GM21825 (cell line): ENCODE data around the gene SERPINA5.
"Not testable (repeated sequence)": the region's sequence is repeated elsewhere in the genome, so short reads cannot be mapped to it uniquely, and the experiment has no call there.

ENCODE experiments used
- ATAC-seq: cut with Tn5 transposase; IDR thresholded peaks from one replicate; pipeline ENCODE4 v1.9.1; 2021; ENCODE audit warnings: mild to moderate bottlenecking, moderate library complexity; ENCODE audit not compliant: unreplicated experiment

The SERPINA5 gene

GRCh38 chr14:94573475-94574277, 7.5 kb upstream of the SERPINA5 start:
- no peak for ATAC-seq

- ATAC-seq = no peak
These were observed 6.9 kb upstream of the SERPINA5 start for GRCh38 chr14:94574336-94574735.

DNA sequence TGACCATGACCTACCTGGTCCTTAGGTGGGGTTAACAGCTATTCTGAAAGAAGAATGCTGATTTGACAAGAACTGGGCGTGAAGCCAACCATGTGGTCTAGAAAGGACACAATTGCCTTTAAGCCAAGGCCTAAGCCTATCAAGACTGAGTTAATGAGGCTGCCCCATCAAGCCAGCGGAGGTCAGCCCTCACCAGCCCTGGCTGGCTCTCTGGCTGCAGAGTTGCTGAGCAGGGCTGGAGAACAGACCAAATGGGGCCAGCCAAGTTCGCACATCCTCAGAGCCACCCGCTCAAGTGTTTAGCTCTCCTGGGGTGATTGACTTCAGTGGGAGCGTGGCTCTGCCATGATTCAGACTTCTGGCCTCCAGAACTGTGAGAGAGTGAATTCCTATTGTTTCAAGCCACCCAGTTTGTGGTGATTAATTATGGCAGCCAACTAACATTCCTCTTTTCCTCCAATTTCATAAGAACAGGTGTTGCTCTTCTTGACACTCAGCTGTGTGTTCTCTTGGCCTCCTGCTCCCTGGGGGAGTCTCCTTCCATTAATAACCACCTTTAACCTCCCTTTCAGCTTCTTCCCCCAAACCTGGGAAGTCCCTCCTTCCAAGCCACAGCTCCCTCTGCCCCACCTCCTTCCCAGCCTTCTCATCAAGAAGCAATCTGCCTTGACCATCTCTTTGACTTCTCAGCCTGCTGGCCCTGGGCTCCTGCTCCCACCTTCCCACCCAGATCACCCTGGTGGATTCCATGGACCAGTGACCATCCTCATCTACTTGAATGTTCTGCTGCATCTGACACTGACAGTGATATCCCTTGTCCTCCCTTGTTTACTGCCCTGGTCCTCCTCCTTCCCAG, 5.3 kb upstream of the SERPINA5 start:
- no peak for ATAC-seq

DNA sequence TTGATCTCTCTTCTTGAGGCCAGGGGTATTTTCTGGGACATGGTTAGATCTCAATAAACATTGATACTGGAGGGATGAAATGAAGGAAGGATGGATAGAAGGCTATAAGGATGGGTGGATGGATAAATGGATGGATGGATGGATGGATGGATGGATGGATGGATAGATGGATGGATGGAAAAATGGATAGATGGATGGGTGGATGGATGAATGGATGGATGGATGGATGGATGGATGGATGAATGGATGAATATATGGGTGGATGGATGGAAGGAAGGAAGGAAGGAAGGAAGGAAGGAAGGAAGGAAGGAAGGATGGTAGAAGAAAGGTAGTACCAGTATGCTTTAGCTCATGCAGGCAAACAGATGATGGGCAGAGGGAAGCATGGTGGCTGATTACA, 3.8 kb upstream of the SERPINA5 start:
- ATAC-seq = not testable (repeated sequence)

DNA sequence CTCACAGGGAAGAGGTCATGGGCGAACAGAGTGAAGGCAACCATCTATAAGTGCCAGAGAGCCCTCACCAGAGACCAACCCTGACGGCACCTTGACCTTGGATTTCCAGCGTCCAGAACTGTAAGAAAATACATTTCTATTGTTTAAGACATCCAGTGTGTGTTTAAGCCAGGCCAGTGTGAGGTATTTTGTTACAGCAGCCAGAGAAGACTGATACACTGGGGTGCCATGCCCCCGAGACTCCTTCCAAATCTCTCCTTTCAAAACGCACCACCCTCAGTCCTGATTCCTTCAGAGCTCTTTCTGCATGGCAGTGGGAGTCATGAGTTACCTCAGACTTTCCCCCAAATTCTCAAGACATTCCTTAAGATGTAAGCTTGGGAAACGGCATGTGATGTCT, 2.5 kb upstream of the SERPINA5 start:
- ATAC-seq = no peak

- ATAC-seq = no peak
These were observed 1.0 kb downstream of the SERPINA5 start for GRCh38 chr14:94582199-94582750.

DNA sequence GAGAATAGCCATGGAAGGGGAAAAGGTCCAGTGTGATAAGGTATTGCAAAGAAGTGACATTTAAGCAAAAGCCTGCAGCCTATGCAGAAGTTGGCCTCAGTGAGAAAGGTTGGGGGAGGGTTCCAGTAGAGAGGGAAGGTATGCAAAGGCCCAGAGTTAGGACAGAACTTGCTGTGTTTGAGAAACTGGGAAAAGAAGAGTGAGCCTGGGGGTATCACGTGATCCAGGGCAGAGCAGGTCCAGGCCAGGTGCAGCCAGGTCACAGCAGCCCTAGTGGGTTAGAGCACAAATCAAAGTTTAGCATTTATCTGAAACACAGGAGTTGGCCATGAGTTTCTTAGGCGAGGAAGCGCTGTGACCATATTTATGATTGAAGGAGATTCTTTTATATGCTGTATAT, 1.6 kb downstream of the SERPINA5 start:
- no peak for ATAC-seq

DNA sequence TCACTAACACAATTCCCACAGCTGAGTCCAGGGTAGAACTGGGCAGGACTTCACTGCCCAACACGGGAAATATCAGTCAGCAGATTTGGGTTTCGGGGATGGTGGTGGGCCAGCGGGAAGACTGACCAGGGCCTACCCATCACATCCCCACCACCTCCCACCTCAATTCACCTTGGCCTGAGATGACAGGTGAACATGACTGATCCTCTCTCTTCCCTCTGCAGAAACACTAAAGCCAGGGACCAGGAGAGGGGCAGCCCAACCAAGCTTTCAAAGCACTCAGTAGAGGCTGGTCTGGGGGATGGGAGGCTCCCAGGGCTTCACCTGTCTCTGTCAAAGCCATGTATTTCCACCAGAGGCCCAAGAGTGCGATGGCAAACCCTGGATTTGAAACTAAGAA, 2.3 kb downstream of the SERPINA5 start:
- no peak for ATAC-seq

GRCh38 chr14:94584591-94585280, 3.5 kb downstream of the SERPINA5 start:
- ATAC-seq = no peak

DNA sequence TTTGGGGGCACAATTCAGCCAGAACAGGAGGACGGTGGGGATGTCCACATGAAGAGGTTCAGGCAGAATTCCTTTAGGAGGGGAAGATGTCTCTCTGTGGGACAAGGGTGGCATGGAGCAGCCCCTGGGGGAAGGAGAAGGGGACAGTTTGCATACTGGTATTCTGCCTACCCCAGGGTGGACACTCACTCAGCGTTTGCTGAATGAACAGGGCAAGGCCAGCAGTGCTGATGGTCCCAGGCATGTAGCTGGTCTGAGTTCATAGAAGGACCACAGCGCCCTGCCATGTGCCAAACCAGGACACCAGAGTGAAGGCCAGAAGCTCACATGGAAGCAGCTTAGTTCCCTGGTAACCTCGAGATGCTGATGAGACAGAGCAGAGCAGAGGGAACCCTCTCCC, 5.4 kb downstream of the SERPINA5 start:
- ATAC-seq = no peak

- ATAC-seq = no peak
These were observed 7.1 kb downstream of the SERPINA5 start for GRCh38 chr14:94588311-94588710.

DNA sequence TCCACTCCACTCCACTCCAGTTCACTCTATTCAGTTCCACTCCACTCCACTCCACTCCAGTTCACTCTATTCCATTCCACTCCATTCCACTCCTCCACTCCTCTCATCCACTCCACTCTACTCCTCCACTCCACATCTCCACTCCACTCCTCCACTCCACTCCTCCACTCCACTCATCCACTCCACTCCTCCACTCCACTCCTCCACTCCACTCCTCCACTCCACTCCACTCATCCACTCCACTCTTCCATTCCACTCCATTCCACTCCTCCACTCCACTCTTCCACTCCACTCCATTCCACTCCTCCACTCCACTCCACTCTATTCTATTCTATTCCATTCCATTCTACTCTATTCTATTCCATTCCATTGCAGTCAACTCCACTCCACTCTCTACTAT, 9.8 kb downstream of the SERPINA5 start:
- no peak for ATAC-seq

DNA sequence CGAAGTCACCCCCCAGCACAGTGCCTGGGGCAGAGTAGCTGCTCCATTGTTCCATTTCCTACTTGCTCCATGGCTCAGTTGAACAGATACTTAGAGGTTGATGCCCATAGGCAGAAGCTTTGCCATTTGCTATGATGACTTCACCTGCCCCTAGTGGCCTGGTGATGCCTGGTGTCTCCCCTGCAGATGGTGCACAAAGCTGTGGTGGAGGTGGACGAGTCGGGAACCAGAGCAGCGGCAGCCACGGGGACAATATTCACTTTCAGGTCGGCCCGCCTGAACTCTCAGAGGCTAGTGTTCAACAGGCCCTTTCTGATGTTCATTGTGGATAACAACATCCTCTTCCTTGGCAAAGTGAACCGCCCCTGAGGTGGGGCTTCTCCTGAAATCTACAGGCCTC, 10.6 kb downstream of the SERPINA5 start:
- ATAC-seq = no peak

- ATAC-seq = no peak
These were observed 11.2 kb downstream of the SERPINA5 start for GRCh38 chr14:94592457-94592856.

- no peak for ATAC-seq
These were observed 12.1 kb downstream of the SERPINA5 start for GRCh38 chr14:94593376-94593748.

DNA sequence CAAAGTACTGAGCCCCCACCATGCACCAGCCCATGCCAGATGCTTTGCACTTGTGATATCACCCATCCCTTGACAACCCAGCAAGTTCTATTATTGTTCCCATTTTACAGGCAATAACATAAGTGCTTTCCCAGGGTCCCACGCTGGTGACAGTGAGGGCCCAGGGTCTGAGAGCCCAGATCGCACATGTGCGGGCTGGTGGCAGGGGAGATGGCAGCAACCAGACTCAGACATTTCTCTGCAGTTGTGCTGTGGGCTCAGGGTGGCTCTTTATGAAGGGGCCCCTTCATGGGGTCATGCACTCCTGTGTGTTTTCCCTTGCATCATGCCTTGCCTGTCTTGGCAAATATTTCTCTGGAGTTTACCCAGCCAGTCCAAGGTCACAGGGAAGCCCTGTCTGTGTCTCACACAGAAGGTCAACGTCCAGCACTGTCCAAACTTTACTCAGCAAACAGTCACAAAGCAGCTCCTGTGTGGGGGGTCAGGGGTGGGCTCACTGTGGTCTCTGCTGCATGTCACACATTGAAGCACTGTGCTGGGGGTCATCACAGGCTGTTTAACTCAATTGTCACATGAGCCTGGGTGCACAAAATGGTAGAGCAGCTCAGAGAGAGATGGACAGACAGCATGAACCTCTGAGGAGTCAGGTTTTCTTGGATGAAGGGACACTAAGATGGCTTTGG, 12.7 kb downstream of the SERPINA5 start:
- no peak for ATAC-seq

DNA sequence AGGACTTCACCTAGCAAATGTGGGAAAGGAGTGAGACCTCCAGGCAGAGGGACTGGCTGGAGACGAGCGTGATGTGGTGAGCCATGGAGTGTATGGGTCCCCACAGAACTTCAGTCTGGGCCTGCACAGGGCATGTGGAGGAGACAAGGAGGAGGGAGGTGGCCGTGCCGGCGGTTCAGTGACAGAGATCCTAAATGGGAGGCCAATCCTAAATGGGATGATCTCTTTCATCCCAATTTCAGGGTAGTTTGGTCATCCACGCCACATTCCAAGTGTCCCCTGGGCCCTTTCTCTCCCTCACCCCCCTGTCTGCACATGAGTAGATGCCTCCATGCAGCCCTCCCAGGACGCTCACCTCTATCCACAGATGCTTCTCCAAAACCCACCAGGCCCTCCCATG, 13.2 kb downstream of the SERPINA5 start:
- no peak for ATAC-seq

GRCh38 chr14:94595912-94596311, 14.7 kb downstream of the SERPINA5 start:
- no peak for ATAC-seq

- ATAC-seq = no peak
These were observed 15.1 kb downstream of the SERPINA5 start for GRCh38 chr14:94596361-94596760.

GRCh38 chr14:94597788-94598187, 16.6 kb downstream of the SERPINA5 start:
- ATAC-seq = no peak

DNA sequence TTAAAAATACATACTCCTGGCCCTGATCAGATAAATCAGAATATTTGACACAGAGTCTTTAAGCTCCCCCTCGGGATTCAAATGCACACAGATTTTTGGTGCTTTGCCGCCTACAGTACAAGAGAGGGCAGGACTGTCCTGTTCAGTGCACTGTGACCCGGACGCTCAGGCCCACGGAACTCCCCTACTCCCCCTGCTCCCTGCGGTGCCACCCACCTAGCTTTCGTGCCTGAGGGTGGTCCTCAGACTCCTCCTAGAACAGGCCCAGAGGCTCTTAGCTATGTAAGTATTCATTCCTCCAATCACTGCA, 17.2 kb downstream of the SERPINA5 start:
- ATAC-seq = no peak
